ENCODE results near the gene DIS3L. TPM values are rescaled to one million over a fixed set of nuclear protein-coding genes. Genes with fewer than 3 reads are reported as not detected.
"Not testable (repeated sequence)": the region's sequence is repeated elsewhere in the genome, so short reads cannot be mapped to it uniquely, and the experiment has no call there.

Gene DIS3L
- total RNA-seq, result 10 to 100 TPM; 20.1 to 48.2 (median 26.9) TPM

DNA sequence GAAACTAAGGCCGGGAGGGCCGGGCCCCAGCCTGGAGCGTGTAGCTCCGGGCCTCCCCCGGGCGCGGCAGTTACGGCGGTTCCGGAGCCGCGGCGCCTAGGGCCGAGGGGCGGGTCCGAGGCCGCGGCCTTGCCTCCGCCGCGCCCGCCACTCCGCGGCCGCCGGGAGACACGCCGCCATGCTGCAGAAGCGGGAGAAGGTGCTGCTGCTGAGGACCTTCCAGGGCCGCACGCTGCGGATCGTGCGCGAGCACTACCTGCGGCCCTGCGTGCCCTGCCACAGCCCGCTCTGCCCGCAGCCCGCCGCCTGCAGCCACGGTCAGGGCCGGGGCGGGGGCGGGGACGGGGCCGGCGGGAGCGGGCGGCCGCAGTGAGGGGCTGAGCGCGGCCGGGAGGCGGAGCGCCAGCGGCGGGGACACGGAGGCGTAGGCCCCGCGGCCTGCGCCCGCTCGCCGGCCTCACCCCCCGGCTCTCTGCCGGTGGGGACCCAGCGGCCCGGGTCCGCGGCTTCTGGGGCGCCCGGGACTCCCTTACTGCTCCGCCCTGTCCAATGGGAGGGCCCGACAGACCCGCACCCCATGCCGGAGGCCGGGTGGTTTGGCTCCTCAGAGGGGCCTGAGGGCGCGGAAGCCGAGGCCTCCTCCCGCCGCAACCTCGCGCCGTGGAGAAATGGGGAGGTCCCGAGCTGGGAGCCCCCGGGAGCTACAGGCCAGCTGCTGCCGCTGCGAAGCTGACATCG, at the start of gene DIS3L:
Gene DIS3L (plus strand): TSS at position 150 of the 738 bp plus-strand sequence. CDS start 29 bp downstream, at position 179.
- Histone ChIP-seq H3K27me3 (no peaks in the 10 kb centered on the region), H3K36me3 (no peaks in the 10 kb centered on the region), H3K9me3 (no peaks in the 10 kb centered on the region), H3K4me1 (peaks cover 18 to 29% (median 20%) of the 10 kb centered on the region in 4 donors), H3K27ac (peak within 1 kb of the TSS; percentile 88 to 94 (median 90)), H3K4me3 (peak within 1 kb of the TSS; percentile 58 to 87 (median 77))
- 0% methylated on average over 8 to 9 of the region's 92 CpGs for WGBS, 2 donors
- peak; percentile 82 to 94 for ATAC-seq (ENCODE audit: low FRiP score in 2 of 2)
- TF ChIP-seq, protein P1, sequence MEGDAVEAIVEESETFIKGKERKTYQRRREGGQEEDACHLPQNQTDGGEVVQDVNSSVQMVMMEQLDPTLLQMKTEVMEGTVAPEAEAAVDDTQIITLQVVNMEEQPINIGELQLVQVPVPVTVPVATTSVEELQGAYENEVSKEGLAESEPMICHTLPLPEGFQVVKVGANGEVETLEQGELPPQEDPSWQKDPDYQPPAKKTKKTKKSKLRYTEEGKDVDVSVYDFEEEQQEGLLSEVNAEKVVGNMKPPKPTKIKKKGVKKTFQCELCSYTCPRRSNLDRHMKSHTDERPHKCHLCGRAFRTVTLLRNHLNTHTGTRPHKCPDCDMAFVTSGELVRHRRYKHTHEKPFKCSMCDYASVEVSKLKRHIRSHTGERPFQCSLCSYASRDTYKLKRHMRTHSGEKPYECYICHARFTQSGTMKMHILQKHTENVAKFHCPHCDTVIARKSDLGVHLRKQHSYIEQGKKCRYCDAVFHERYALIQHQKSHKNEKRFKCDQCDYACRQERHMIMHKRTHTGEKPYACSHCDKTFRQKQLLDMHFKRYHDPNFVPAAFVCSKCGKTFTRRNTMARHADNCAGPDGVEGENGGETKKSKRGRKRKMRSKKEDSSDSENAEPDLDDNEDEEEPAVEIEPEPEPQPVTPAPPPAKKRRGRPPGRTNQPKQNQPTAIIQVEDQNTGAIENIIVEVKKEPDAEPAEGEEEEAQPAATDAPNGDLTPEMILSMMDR (IDR thresholded peaks at IDR 0.05), result no peak
- TF ChIP-seq POLR2A (IDR thresholded peaks at IDR 0.05), result peak in 1 of 4 donors; percentile 71
- DNase-seq, result peak; percentile 53 to 94

DNA sequence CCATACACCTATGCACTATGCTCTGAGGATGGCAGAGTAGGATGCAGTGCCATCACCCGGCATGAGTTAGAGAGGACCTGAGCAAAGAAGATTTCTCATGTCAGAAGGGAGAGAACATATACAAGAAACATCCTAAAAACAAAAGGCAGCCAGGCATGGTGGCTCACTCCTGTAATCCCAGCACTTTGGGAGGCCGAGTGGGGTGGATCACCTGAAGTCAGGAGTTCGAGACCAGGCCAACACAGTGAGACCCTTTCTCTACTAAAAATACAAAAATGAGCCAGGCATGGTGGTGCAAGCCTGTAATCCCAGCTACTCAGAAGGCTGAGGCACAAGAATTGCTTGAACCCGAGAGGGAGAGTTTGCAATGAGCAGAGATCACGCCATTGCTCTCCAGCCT, 47.5 kb upstream of the DIS3L start:
- not testable (repeated sequence) for H3K9me3 ChIP-seq; DNase-seq; H3K4me1 ChIP-seq; H3K36me3 ChIP-seq; H3K27ac ChIP-seq; H3K4me3 ChIP-seq; H3K27me3 ChIP-seq; ATAC-seq (ENCODE audit: low FRiP score in 2 of 2)
- WGBS, 2 donors, result 83 to 84% methylated on average over 5 of the region's 5 CpGs

DNA sequence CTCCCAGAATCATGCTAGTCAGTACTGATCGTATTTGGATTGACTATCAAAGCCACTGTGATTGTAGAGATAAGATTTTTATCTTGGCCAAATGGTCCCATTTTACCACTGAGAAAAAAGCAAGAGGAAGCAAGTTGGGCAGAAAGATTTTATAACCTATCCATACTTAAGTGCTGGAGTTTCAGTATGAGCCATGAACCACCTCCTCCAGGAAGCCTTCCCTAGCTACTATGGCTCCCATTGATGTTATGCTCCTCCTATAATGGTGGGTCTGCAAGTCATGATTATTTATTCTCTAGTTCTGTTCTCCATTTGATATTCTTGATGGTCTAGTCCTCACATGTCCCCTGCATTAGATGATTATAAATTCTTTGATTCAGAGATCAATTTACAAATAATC, 46.4 kb upstream of the DIS3L start:
- Histone ChIP-seq H3K4me3 (no peak overlapping the region), H3K9me3 (no peaks in the 10 kb centered on the region), H3K27me3 (peaks cover 0 to 3% (median 2%) of the 10 kb centered on the region in 4 donors), H3K4me1 (peaks cover 3 to 5% (median 3%) of the 10 kb centered on the region in 4 donors), H3K36me3 (no peaks in the 10 kb centered on the region), H3K27ac (no peak overlapping the region)
- ATAC-seq (ENCODE audit: low FRiP score in 2 of 2), result no peak
- WGBS, 2 donors, result 50 to 93% methylated on average over 1 of the region's 1 CpG
- no peak for DNase-seq
- TF ChIP-seq, protein P1 (IDR thresholded peaks at IDR 0.05), result no peak
- TF ChIP-seq EP300 (IDR thresholded peaks at IDR 0.05), result no peak
- no peak for TF ChIP-seq POLR2AphosphoS5 (IDR thresholded peaks at IDR 0.05)
- no peak for TF ChIP-seq POLR2A (IDR thresholded peaks at IDR 0.05)

DNA sequence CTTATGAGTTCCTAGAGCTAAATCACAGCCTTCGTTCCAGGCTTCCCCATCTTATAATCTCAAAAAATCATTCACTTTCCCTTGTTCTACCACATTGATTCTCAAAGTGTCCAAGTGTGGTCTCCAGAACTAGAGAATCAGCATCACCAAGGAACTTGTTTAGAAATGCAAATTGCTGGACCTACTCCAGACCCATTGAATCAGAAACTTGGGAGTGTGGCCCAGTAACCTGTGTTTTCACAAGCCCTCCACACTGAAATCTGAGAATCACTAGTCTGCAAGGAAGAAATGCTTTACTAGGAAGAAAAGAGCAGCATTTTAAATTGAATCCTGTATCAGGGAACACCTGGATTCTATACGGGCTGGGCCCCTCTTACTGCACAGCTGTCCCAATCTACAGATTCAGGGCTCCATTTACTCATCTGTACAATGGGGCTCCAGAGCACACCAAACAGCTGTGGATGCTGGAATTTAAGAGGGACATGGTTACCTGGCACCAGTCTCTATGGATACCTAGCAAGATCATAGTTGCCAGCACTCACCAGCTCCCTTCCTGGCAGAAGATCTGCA, 43.7 kb upstream of the DIS3L start:
- DNase-seq (no peak), ATAC-seq (ENCODE audit: low FRiP score in 2 of 2) (no peak)
- Histone ChIP-seq H3K36me3 (no peaks in the 10 kb centered on the region), H3K27me3 (peaks cover 0 to 29% (median 12%) of the 10 kb centered on the region in 4 donors), H3K9me3 (no peaks in the 10 kb centered on the region), H3K4me3 (no peak overlapping the region), H3K27ac (no peak overlapping the region), H3K4me1 (peaks cover 28 to 30% (median 29%) of the 10 kb centered on the region in 4 donors)
- WGBS, 2 donors, result 73 to 92% methylated on average over 1 to 2 of the region's 2 CpGs
- TF ChIP-seq, protein P1 (IDR thresholded peaks at IDR 0.05), result no peak
- TF ChIP-seq EP300 (IDR thresholded peaks at IDR 0.05), result no peak
- no peak for TF ChIP-seq POLR2AphosphoS5 (IDR thresholded peaks at IDR 0.05)
- no peak for TF ChIP-seq POLR2A (IDR thresholded peaks at IDR 0.05)

DNA sequence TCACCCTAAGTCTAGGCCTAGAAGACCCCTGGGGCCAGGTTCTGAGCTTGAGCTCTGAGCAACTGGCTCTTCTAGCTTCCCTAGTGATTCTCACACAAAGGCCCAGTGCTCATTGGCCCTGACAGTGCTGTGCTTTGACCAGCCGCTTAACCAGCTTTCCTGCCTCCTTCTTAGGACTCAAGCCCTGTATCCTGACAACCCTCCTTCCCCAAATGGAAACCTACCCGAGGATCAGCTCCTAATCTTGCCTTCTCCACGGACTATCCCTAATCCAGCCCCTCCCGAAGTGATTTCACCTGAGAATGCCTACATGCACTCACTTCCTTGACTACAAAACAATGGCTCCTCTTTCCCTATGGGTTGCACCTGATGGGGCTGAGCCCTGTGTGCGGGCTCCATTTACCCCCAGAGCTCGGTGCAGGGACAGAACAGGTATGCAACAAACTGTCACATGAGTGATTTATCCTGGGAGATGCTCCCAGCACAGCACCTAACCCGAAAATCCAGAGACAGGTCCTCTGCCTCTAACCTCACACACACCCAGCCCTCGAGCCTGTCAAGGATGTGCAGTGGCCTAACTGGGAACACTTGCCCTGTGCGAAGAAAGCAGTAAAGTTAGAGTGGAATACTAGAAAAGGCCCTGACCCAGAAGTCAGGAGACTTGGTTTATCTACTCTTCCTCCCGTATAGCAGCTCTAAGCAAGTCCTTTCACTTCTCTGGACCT, 42.1 kb upstream of the DIS3L start:
- Histone ChIP-seq H3K27ac (no peak overlapping the region), H3K4me3 (no peak overlapping the region), H3K4me1 (peaks cover 28 to 30% (median 29%) of the 10 kb centered on the region in 4 donors), H3K27me3 (peaks cover 0 to 35% (median 12%) of the 10 kb centered on the region in 4 donors), H3K9me3 (no peaks in the 10 kb centered on the region), H3K36me3 (no peaks in the 10 kb centered on the region)
- no peak for DNase-seq
- ATAC-seq (ENCODE audit: low FRiP score in 2 of 2), result no peak
- 59 to 64% methylated on average over 9 to 10 of the region's 10 CpGs for WGBS, 2 donors
- TF ChIP-seq EP300 (IDR thresholded peaks at IDR 0.05) (no peak), POLR2A (IDR thresholded peaks at IDR 0.05) (no peak), POLR2AphosphoS5 (IDR thresholded peaks at IDR 0.05) (no peak)
- TF ChIP-seq, protein P1 (IDR thresholded peaks at IDR 0.05), result no peak
